Fibroblast of lung (primary cell): ENCODE data around the gene MRPS18A. TPM values are rescaled to one million over a fixed set of nuclear protein-coding genes. Genes with fewer than 3 reads are reported as not detected.
A peak's percentile ranks its signal among the peaks of the same experiment; 100 is the strongest.

ENCODE experiments used
- DNase-seq, 2 donors: peaks; one replicate each; pipeline versions ENCODE4 v3.0.0 to v3.0.0-alpha.2; 2010; ENCODE audit warnings: low read depth in 2 of 2
- H2AFZ ChIP-seq: 2 replicates; pipeline ENCODE4 v1.5.1; 2012; ENCODE audit warnings: low read length, control low read depth, inconsistent platforms
- H3K27ac ChIP-seq: 2 replicates; pipeline ENCODE4 v1.5.1; 2011; ENCODE audit warnings: low read length, control low read depth; ENCODE audit not compliant: insufficient read depth
- H3K27me3 ChIP-seq: 2 replicates; pipeline ENCODE4 v1.5.1; 2011; ENCODE audit warnings: mild to moderate bottlenecking, low read length; ENCODE audit not compliant: control insufficient read depth, insufficient read depth
- H3K36me3 ChIP-seq: 2 replicates; pipeline ENCODE4 v1.5.1; 2011; ENCODE audit warnings: low read length; ENCODE audit not compliant: control insufficient read depth, insufficient read depth
- H3K4me1 ChIP-seq: 2 replicates; pipeline ENCODE4 v1.5.1; 2011; ENCODE audit warnings: low read length; ENCODE audit not compliant: control insufficient read depth, insufficient read depth; ENCODE audit errors: extremely low read depth
- H3K4me2 ChIP-seq: 2 replicates; pipeline ENCODE4 v1.5.1; 2011; ENCODE audit warnings: low read length, control low read depth; ENCODE audit not compliant: insufficient read depth; ENCODE audit errors: extremely low read depth
- H3K4me3 ChIP-seq, 4 experiments: fragments of 200-600 bp in 1 of 4; sonication (generic) in 1 of 4; replicated peaks in 1 of 4; 2 replicates each; pipeline ENCODE4 v1.5.1; 2011 to 2016; ENCODE audit warnings: low read length in 4 of 4, low read depth in 3 of 4, mild to moderate bottlenecking in 3 of 4, control low read depth in 2 of 4, inconsistent platforms in 1 of 4, mixed read lengths in 1 of 4; ENCODE audit not compliant: insufficient read depth in 1 of 4; ENCODE audit errors: control extremely low read depth in 1 of 4
- H3K79me2 ChIP-seq: 2 replicates; pipeline ENCODE4 v1.5.1; 2012; ENCODE audit warnings: mild to moderate bottlenecking, low read length, inconsistent platforms; ENCODE audit not compliant: control insufficient read depth, insufficient read depth
- H3K9ac ChIP-seq: 2 replicates; pipeline ENCODE4 v1.5.1; 2011; ENCODE audit warnings: mild to moderate bottlenecking, low read length, control low read depth; ENCODE audit not compliant: insufficient read depth
- H3K9me3 ChIP-seq: 2 replicates; pipeline ENCODE4 v1.5.1; 2012; ENCODE audit warnings: low read depth, low read length; ENCODE audit not compliant: control insufficient read depth, insufficient read depth
- H4K20me1 ChIP-seq: 2 replicates; pipeline ENCODE4 v1.5.1; 2011; ENCODE audit warnings: low read length; ENCODE audit not compliant: control insufficient read depth, insufficient read depth; ENCODE audit errors: extremely low read depth
- CTCF ChIP-seq, 2 donors: IDR thresholded peaks in 1 of 2; conservative IDR thresholded peaks in 1 of 2; 1 replicate in 1 of 2; 2 replicates in 1 of 2; pipeline ENCODE4 v1.5.1; 2011 to 2012; ENCODE audit warnings: low read length in 2 of 2, control low read depth in 1 of 2, inconsistent platforms in 1 of 2, low read depth in 1 of 2, mild to moderate bottlenecking in 1 of 2
- EZH2 ChIP-seq: IDR thresholded peaks from 2 replicates; pipeline ENCODE4 v1.5.1; 2012; ENCODE audit warnings: low read length, control low read depth, mild to moderate bottlenecking; ENCODE audit errors: missing control alignments
- polyA plus RNA-seq, 2 donors: library from polyadenylated mRNA; depleted of rRNA in 1 of 2; stranded (reverse) in 1 of 2; unstranded in 1 of 2; fragments of >200 nt; gene quantifications; 2 replicates each; pipeline ENCODE4 v1.2.1, GENCODE V29; 2011 to 2012; ENCODE audit warnings: missing spikeins in 1 of 2
- total RNA-seq: library from RNA; depleted of rRNA; stranded (reverse); fragments of >200 nt; gene quantifications from 2 replicates; pipeline ENCODE4 v1.2.1, GENCODE V29; 2014

Gene MRPS18A
- total and polyA plus RNA-seq, 2 donors (not counting 1 experiment from before 2014, with no cell fraction given), result 31.8 to 42.1 TPM

DNA sequence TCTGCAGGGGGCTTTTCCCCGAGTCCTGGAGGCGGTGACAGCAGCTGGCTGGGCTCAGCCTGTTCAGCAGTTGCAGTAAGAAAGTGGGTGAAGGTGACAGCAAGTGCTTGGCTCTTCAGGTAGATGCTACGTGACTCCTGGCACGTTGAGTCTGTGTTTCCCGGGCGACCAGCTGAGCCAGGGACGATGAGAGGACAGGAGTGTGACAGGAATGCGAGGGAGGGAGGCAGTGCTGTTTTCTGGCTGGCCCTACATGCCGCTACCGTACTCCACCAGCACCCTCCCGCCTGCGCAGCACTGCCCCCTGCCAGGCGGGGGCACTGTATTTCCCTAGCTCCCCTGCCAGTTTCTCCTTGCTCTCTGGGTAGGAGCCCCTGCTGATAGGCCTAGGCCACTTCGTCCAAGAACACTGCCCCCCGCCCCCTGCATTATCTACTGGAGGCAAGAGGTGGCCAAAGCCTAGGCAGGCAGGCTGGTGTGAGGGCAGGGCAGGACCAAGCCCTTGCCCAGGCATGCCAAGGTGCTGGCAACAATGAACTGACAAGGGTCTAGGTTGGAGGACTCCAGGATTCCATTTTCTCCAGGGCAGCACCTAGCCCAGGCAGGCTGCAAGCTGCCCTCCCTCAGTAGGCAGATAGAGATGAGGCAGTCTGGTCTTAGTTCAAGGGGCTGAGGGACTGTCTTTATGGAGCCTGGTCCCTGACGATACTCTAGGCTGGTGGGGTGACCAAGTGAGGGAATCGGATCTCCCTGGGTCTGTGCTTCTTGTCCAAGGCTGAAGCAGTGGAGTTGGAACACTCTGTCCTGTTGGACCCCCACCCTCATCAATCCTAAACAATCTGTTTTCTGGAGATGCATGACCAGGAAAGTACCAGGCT, 19.2 kb downstream of the MRPS18A start:
- no peak overlapping the region for H3K27ac ChIP-seq

DNA sequence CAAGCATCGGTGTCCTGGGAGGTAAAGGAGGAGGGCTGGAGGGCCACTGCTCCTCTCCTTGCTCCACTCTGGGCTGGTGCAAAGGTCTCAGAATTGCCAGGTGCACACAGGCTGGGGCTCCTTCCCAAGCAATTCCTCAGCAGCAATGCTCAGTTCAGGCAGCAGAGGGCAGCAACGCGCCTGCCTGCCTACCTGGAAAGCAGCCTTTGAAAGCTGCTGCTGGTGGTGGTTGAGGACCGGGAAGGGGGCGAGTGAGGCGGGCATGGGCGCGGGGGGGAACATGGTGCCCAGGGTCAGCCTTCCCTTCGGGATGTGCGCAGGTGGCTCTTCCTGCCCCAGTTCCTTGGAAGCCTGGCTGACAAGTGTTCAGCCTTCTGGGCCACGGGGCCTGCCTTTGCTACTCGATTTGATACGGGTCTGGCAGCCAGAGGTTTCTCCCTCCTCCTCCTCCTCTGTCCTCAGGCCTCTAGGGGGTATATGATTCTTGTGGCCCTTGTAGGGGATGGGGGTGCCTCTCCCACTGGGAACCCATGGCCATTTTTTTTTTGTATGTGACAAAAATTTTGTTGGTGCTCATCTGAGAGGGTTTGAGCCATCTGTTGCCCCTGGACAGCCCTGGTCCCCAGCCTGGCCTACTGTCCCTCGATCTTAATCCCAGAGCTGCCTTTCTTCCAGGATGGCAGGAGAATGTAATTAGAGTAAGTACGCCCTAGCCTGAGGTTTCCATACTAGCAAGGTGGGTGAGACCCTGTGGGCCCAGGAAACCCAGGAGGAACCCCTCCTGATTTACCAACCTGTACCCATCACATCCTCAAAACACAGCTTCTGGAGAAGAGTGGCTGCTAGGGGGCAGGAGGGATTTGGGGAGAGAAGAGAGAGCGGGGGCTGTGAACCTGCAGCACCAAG, 20.1 kb downstream of the MRPS18A start:
- H4K20me1 ChIP-seq, result peaks cover 2% of the 10 kb centered on the region
- H2AFZ ChIP-seq, result no peak overlapping the region
- H3K27ac ChIP-seq, result no peak overlapping the region
- H3K4me2 ChIP-seq, result no peak overlapping the region
- H3K36me3 ChIP-seq, result peaks cover 14% of the 10 kb centered on the region
- H3K9me3 ChIP-seq, result no peaks in the 10 kb centered on the region
- H3K79me2 ChIP-seq, result no peaks in the 10 kb centered on the region
- H3K4me3 ChIP-seq, result no peak overlapping the region
- TF ChIP-seq CTCF (conservative IDR thresholded peaks at IDR 0.05 in 1 of 2, IDR thresholded peaks at IDR 0.05 in 1 of 2; ENCODE audit: low read depth in 1 of 2, low read length in 2 of 2) (peak; percentile 89 to 93), EZH2 (no peak)
- H3K27me3 ChIP-seq, result no peaks in the 10 kb centered on the region
- peak; percentile 48 to 67 for DNase-seq
- no peak overlapping the region for H3K9ac ChIP-seq
- peaks cover 6% of the 10 kb centered on the region for H3K4me1 ChIP-seq

More for the DNA sequence above, 19.2 kb downstream of the MRPS18A start:
- TF ChIP-seq CTCF (conservative IDR thresholded peaks at IDR 0.05 in 1 of 2, IDR thresholded peaks at IDR 0.05 in 1 of 2; ENCODE audit: low read depth in 1 of 2, low read length in 2 of 2) (peak; percentile 52 to 61), EZH2 (no peak)
- peaks cover 9% of the 10 kb centered on the region for H3K4me1 ChIP-seq
- H3K4me3 ChIP-seq, result no peak overlapping the region
- DNase-seq, result peak; percentile 48 to 54
- H3K79me2 ChIP-seq, result no peaks in the 10 kb centered on the region
- H3K9me3 ChIP-seq, result no peaks in the 10 kb centered on the region
- no peak overlapping the region for H3K4me2 ChIP-seq
- H3K27me3 ChIP-seq, result no peaks in the 10 kb centered on the region
- H3K36me3 ChIP-seq, result peaks cover 14% of the 10 kb centered on the region
- H4K20me1 ChIP-seq, result peaks cover 2% of the 10 kb centered on the region
- H3K9ac ChIP-seq, result no peak overlapping the region
- no peak overlapping the region for H2AFZ ChIP-seq
